GM21717 (cell line): ENCODE data around the gene HDHD3.
"Not testable (repeated sequence)": the region's sequence is repeated elsewhere in the genome, so short reads cannot be mapped to it uniquely, and the experiment has no call there.

Experiments
- ATAC-seq: cut with Tn5 transposase; IDR thresholded peaks from one replicate; pipeline ENCODE4 v1.9.1; 2021; ENCODE audit warnings: mild to moderate bottlenecking, moderate library complexity; ENCODE audit not compliant: unreplicated experiment

The HDHD3 gene, protein sequence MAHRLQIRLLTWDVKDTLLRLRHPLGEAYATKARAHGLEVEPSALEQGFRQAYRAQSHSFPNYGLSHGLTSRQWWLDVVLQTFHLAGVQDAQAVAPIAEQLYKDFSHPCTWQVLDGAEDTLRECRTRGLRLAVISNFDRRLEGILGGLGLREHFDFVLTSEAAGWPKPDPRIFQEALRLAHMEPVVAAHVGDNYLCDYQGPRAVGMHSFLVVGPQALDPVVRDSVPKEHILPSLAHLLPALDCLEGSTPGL

DNA sequence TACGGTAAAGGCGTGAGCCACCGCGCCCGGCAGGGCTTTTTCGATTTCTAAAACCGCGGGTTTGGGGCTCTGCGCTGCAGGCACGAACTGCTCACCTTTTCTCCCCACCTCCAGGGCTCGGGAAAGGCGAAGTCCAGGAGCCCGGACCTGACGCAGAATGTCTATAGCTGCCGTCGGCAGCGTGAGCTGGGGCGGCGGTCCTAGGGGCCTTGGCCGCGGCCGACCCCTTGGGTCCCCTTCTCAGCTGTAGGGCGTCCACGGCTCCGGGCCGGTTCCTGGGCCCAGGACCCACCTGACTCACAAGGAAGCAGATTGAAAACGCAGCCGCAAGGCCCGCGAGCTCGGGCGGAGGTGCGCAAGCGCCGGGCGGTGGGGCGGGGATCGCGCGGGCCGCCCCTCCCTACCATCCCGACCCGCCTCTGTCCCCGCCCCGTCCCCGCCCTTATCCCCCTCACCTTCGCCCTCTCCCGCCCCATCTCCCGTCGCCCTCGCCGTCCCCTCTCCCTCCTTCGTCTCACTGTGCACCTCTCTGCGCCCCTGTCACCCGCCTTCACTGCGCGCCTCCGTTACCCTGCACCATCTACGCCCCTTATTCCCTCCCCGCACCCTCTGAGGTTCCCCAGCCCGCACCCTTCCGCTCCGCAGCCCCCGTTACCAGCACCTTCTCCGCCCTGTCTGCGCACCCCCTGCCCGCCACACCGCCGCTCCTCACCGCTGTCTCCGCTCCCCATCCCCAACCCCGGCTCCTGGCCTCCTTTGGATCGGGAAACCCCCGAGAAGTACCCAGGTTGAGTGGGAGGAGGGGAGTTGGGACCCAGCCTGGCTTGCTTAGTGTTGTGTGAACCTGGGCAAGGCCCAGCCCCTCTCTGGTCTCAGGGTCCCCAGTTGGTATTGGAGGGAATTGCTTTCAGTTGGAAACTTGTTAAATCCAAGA, at the start of gene HDHD3:
TSS of gene HDHD3 (minus strand) at position 353 of the 934 bp plus-strand sequence. CDS start 2,632 bp downstream, outside the sequence.
- peak; percentile 75 for ATAC-seq

DNA sequence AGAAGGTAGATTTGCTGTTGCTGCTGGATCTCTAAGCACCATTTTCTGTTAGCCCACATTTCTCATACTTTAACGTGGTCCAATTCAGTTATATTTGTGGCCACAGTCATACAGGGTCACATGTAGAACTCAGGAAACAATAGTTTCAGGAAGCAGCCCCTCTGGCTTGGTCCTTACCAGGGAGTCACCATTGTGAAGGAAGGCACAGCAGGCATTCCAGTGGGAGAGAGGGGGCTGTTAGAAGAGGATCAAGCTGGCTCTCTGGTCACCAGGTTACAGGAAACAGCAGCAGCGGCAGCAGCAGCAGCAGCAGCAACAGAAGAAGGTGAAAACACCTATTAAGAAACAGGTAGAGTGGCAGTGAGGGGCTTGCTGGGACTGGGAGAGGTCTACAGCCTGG, 48.3 kb upstream of the HDHD3 start:
- ATAC-seq: no peak

DNA sequence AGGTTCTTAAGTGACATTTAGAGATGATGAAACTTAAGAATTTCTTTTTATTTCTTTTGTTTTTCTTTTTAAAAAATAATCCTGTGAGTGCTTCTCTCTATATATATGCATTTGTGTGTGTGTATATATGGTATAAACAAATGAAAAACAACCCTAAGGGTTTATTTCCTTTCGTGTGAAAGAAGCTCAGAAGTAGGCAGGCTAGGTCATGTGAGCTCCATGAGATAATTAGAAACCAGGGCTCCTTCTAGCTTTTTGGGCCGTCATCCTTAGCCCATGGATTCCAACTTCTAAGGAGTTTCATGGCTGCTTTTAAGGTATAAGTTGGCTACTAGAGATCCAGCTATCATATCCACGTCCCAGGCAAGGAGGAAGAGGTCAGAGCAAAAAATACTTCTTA, 44.9 kb upstream of the HDHD3 start:
- no peak for ATAC-seq

DNA sequence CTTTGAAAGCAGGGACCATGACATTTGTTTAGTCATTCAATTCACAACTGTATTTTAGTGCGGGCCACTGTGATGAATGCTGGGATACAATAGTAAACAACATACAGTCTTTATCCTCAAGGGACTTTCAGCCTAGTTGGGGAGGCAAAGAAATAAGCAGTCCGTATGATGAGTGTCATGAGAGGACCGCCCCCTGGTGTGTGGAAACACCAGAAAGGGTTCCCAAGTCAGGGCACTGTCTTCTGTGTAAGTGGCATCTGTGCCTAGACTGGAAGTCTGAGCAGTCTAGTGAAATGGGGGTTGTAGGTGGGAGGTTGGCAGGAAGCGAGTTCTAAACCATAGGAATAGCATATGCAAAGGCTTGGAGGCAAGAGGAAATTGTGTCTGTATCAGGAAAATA, 40.6 kb upstream of the HDHD3 start:
- ATAC-seq: no peak

DNA sequence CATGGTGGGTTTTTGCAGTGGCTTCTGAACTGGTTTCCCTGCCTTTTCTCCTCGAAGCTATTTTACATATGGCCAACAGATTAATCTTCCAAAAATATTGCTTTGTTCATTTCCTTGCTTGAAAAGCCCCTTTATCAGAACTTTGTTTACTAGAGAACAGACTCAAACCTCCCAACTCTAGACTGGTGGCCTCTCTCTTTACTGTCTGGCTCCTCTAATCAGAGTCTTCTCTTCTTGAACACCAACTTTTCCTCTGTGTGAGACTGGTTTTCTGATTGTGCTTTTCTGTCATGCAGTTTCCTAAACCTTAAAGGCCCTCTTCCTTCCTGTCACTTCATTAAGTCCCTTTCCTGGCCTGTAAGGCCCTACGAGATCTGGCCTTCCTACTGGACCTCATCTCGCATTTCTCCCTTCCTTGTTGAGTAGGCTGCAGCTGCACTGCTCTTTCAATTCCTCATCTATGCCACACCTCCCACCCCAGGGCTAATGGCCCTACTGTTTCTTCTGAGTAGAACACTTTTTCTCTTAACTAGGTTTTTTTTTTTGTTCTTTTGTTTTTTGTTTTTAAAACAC, 39.4 kb upstream of the HDHD3 start:
- ATAC-seq: peak; percentile 94

DNA sequence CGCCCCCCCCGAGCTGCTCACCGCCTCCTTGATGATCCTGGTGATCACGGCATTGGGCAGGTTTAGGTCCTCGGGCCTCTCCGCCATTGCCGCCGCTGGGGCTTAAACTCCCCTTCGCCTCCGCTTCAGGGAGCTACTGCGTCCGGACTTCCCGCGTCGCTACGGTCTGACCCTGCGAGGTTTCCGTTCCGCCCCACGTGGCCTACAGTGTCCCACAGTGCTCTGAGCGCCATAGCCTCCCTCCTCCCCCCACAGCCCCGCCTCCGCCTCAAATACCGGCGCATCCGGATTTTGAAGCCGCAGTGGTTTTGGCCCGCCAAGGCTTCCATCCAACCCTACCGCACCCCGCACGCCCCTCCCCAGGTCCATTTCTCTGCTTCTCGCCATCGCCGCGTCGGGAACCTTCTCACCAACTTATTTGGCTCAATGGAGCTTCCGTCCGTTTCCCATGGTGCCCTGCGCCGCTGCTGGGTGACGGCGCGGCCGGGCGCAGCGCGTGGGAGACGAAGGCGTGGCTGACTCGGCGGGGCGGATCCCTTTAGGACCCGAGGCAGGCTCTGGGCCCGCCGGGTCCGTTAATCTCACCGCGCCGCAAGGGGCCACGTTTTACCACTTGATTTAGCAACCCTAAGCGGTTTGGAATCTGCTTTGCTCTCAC, 33.5 kb upstream of the HDHD3 start, which contains the start of the genes C9orf43 and POLE3:
TSS of gene C9orf43 (plus strand) at position 541 of the 658 bp plus-strand sequence. CDS start 2,747 bp downstream, outside the sequence.
TSS of gene POLE3 (minus strand) at position 469 of the 658 bp plus-strand sequence. CDS start at position 87, 382 bp downstream.
- peak; percentile 92 for ATAC-seq

DNA sequence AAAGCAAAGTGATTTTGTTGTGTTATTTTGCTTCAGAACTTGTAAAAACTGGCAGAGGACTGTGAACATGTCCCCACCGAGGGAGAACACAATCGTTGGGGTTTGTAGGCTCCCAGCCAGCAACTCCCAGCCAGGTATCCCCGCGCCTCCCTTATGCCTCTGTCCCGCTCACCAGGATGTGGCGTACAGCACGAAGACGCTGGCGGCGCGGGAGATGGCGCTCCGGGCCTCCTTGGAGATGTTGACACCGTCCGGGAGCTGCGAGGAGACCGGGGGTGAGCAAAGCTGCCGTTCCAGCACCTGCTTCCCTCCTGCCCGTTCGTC, 33.1 kb upstream of the HDHD3 start:
- ATAC-seq: peak; percentile 10

DNA sequence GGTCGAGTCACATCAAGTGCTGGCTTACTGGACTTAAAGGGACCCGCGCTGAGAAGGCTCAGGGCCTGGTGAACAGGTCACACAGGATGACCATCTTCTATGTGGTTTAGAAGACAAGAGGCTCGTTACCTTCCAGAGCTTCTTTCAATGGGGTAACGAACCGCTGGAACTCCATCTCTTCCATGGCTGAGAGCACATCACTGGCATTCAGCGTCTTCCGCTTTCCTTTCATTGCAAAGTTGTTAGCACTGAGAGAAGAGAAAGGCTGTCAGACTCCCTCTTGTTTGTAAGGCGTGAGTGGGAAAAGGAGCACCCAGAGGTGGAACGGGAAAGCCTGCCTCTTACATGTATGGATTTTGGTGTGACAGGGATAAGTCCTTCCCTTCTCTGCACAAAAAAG, 32.7 kb upstream of the HDHD3 start:
- ATAC-seq: no peak

DNA sequence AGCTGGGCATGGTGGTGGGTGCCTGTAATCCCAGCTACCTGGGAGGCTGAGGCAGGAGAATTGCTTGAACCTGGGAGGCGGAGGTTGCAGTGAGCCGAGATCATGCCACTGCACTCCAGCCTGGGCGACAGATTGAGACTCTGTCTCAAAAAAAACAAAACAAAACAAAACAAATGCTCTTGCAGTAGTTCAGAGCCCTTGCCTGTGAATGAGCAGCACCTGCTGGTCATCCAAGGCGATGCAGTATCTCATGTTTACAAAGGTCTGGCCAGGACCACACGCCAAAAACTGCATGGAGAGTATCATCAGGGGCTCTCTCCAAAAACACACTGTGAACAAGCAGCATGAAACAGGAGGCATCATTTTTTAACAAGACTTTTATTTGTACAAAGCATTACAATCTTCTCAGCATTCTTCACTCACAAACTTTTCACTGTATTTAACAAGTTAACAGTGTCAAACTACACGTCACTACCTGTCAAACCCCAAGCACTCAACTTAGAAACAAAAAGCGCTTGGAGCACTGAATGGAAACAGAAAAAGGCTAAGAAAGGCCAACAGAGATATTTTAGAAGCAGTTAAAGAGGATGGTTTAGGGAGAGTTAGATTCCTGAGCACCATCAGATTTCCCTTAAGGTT, 30.2 kb upstream of the HDHD3 start:
- not testable (repeated sequence) for ATAC-seq

DNA sequence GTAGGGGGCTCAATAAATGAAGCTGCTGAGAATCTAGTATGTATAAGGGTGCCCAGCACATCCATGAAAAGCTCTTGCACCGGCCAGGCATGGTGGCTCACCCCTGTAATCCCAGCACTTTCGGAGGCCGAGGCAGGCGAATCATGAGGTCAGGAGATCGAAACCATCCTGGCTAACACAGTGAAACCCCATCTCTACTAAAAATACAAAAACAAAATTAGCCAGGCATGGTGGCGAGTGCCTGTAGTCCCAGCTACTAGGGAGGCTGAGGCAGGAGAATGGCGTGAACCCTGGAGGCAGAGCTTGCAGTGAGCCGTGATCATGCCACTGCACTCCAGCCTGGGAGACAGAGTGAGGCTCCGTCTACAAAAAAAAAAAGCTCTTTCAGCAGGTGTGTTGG, 29.6 kb upstream of the HDHD3 start:
- not testable (repeated sequence) for ATAC-seq

DNA sequence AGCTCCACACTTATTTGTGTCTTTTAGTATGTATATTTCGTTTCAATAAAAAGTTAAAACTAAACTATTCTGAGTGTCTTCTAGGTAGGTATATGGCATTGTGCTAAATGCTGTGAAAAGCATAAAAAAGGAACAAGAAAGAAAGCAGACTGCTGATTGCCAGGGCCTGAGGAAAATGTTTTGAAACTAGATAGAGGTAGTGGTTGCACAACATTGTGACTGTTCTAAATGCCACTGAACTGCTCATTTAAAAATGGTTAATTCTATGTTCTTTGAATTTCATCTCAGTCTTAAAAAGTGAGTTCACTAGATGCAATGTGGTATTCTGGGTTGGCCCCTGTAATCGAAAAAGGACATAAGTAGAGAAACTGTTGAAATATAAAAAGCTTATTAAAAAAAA, 26.9 kb upstream of the HDHD3 start:
- ATAC-seq: no peak

DNA sequence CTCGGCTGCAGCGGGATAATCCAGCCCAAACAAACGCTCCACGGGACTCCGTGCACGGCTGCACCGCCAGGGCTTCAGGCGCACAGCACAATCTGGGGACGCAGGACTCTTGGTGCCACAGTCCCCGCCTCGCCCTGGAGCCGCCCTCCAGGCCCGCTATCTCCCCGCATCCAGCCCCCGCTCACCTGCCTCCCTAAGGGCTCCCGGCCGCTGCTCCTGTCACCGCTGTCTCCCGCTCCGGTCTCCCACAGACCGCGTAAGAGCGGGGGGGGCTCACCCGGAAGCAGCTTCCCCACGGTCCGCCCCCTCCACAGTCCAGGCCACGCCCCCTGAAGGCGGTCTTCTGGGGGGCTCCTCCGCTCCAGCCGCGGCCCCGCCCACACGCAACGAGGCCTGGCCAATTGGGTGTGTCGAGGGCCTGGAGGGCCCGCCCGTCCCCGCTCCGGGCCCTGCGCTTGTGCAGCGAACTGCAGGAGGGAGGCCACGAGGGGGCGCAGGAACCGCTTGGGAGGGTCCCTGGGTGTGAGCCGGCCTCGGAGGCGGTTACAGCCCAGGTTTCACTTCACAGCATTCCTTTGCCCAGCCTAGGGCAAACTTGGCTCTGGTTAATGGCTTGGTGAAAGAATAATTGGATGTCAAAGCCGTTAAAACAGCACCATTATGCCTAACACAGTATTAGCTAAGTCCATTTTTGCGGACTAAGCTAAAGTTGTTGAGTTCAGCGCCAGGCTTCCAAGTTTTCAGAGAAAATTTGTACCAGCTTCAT, 24.4 kb upstream of the HDHD3 start, which contains the start of gene ALAD:
TSS of gene ALAD (minus strand) at position 258 of the 766 bp plus-strand sequence. CDS start 7,725 bp downstream, outside the sequence.
- peak; percentile 97 for ATAC-seq

DNA sequence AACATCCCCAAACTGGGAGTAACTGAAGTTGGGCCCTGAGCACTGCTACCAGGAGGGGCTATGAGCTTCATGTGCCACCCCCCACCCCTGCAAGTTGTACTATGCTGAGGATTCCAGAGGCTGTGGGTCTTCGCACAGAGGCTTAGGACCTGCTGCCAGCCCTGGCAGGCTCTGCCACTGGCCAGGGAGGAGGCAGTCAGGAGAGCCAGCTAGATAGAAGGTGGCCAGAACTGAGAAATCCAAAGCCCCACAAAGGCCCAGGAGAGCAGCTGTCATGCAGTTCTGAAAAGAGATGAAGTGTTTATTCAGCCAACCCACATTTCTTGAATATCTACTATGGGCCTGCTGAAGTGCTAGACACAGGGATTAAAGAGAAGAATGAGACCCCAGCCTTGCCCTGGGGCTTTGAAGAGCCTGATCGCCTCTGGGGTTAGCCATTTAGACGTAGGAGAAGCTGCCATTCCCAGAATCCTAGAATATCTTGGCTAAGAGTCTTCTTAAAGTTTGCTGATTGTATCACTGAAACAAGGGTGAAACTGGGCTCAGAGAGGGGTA, 22.9 kb upstream of the HDHD3 start:
- no peak for ATAC-seq

DNA sequence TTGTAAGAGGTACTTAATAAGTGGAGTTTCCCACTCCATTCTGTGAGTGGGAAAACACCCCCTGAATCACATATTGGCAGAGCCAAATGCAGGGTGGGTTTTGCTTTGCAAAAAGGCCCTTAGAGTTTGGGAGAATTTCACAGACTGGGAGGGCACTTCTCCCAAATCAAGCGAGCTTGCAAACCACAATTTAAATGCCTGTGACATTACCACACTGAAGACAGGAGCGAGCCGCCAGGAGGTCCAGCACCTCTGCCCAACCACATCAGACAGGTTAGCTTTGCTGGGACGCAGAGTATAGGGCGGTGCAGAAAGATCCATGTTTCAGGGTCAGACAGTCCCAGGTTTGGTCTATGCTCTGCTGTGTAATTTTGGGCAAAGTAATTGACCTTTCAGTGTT, 22.0 kb upstream of the HDHD3 start:
- no peak for ATAC-seq

DNA sequence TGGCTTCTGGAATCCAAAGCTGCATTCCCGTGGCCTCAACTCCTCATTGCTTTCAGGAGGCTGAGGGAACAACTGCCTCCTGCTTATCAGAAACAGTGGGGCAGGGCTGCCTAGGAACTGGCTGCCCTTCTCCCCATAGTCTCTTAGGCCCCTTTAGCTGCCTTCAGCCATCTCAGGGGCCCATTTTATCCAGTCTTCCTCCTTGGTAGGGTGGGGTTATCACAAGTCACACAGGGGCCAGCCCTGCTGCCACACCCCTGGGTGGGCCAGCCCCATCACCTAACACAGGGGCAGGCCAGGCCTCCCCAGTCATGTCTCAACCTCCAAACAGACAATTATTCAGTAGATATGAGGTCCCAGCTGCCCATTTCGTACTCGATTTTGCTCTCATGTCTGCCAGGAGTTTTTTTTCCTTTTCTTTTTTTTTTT, 20.4 kb upstream of the HDHD3 start:
- no peak for ATAC-seq

DNA sequence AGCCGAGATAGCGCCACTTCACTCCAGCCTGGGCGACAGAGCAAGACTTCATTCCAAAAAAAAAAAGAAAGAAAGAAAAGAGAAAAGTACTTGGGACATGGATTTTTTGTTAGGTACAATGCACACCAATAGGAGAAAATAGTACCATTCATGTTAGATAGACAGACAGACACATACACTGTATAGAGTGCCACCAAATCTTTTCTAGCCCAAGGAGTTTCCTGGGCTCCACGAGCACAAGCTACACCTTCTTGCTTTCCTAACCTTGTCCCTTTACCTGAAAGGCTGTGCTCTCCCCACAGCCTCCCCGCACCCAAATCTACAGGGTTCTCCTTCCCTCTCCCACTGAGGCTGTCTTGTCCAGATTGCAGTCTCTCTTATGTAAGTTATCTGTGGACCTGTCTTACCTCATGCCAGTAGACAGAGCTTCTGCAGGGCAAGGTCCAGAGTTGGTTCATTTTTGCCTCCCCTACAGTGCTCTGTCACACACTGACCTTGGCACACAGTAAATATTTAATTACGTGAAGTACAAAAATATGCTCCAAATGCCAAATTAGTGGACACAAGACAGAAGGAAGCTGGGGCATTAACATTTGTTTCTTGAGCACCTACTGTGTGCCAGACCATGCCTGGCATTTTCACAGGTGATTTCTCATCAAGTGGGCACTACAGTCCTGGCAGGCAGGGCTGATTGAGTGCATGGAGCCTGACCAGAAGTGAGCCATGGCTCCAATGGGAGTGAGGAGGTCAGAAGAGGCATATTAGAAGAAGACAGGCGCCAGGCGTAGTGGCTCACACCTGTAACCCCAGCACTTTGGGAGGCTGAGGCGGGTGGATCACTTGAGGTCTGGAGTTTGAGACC, 18.4 kb upstream of the HDHD3 start:
- no peak for ATAC-seq

DNA sequence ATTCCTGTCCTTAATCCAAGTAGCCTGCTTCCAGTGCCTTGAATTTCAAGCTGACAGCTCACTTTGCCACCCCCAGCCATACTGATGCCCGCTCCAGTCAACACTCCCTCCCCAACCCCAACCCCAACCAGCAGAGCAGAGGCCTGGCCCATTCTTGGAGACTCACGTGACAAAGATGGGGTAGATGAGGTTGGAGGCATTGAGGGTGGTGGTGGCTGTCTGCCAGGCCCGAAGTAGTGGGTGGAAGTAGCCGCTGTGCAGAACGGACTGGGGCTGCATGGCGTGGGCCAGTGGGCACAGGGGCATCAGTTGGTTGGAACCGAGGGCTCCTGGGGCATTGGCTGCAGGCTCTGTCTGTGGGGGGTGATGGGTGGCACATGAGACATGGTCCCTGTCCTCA, 16.5 kb upstream of the HDHD3 start:
- ATAC-seq: no peak

DNA sequence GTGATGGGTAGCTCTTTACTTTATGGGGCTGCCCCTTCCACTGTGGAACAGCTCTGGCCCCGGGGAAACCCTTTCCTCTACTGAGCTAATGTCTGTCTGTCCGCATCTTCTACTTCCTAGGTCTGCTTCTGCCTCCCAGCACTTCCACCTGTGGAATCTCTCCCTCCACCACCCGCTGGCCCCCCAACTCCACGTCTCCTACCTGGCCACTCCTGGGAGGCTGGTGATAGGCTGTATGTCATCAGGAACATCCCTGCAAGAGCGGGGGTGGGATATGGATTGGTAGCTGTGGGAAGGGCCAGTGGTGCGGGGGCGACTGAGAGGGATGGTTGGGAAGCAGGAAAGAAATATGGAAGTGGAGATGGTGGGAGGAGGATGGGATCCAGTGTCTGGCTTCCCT, 15.1 kb upstream of the HDHD3 start:
- no peak for ATAC-seq
